CD4-positive, alpha-beta T cell (primary cell): ENCODE data around the gene TGOLN2. TPM values are rescaled to one million over a fixed set of nuclear protein-coding genes. Genes with fewer than 3 reads are reported as not detected.
"Not testable (repeated sequence)": the region's sequence is repeated elsewhere in the genome, so short reads cannot be mapped to it uniquely, and the experiment has no call there.

Source experiments
- ATAC-seq: fragments of 200-7000 bp; cut with Tn5 transposase; one replicate; pipeline ENCODE4 v1.10.0; 2022; ENCODE audit warnings: mild to moderate bottlenecking; ENCODE audit not compliant: poor library complexity
- CTCF ChIA-PET: fragments of 350-600 bp; sonication (Branson Sonifier 250); formaldehyde crosslinking; loops from one replicate; lab custom pipeline; 2021; ENCODE audit warnings: antibody characterized with exemption, inconsistent platforms; lab: Charles Lee
- POLR2A ChIA-PET: fragments of 350-600 bp; sonication (Branson Sonifier 250); formaldehyde crosslinking; loops from one replicate; lab custom pipeline; 2021; ENCODE audit warnings: antibody characterized with exemption, inconsistent platforms; lab: Charles Lee
- DNase-seq, 14 experiments: peaks; one replicate each; pipeline ENCODE4 v3.0.0-alpha.2; 2013 to 2020; ENCODE audit warnings: mixed read lengths in 2 of 14
- H3K27ac ChIP-seq, 2 donors: one replicate each; pipeline versions ENCODE4 v1.5.1 to v1.7.0; 2013; ENCODE audit warnings: low read length in 2 of 2, low read depth in 1 of 2, mild to moderate bottlenecking in 1 of 2
- H3K27me3 ChIP-seq, 2 experiments: 1 replicate in 1 of 2; 2 replicates in 1 of 2; pipeline versions ENCODE4 v1.6.1 to v1.7.0; 2013; ENCODE audit warnings: low read length in 2 of 2, control low read depth in 1 of 2, mild to moderate bottlenecking in 1 of 2, moderate library complexity in 1 of 2; ENCODE audit not compliant: insufficient read depth in 2 of 2, control insufficient read depth in 1 of 2
- H3K36me3 ChIP-seq: one replicate; pipeline ENCODE4 v1.6.1; 2013; ENCODE audit warnings: low read length, control low read depth; ENCODE audit not compliant: insufficient read depth
- H3K4me1 ChIP-seq: one replicate; pipeline ENCODE4 v1.6.1; 2013; ENCODE audit warnings: low read length, control low read depth; ENCODE audit not compliant: insufficient read depth
- H3K4me3 ChIP-seq: one replicate; pipeline ENCODE4 v1.5.1; 2013; ENCODE audit warnings: mild to moderate bottlenecking, low read length, moderate library complexity
- H3K9me3 ChIP-seq, 2 experiments: 1 replicate in 1 of 2; 2 replicates in 1 of 2; pipeline versions ENCODE4 v1.6.1 to v1.7.0; 2013; ENCODE audit warnings: low read length in 2 of 2, mild to moderate bottlenecking in 2 of 2, control low read depth in 1 of 2, moderate library complexity in 1 of 2; ENCODE audit not compliant: control insufficient read depth in 1 of 2, insufficient read depth in 1 of 2
- H3K27ac Mint-ChIP-seq: one replicate; pipeline ENCODE4 v1.8.0; 2020; ENCODE audit warnings: mixed read lengths
- H3K27me3 Mint-ChIP-seq: one replicate; pipeline ENCODE4 v1.8.0; 2021; ENCODE audit warnings: mixed read lengths
- H3K36me3 Mint-ChIP-seq: one replicate; pipeline ENCODE4 v1.8.0; 2021; ENCODE audit warnings: low read depth, mixed read lengths
- H3K4me1 Mint-ChIP-seq: one replicate; pipeline ENCODE4 v1.8.0; 2021; ENCODE audit warnings: low read depth, mixed read lengths
- H3K4me3 Mint-ChIP-seq: one replicate; pipeline ENCODE4 v1.8.0; 2020; ENCODE audit warnings: mild to moderate bottlenecking, mixed read lengths
- H3K9me3 Mint-ChIP-seq: one replicate; pipeline ENCODE4 v1.8.0; 2020; ENCODE audit warnings: mixed read lengths
- intact Hi-C, 2 experiments: fragments of 100-400 bp; cut with DNase I in 1 of 2; cut with micrococcal nuclease in 1 of 2; formaldehyde crosslinking; loops; one replicate each; pipeline versions ENCODE4 v1.15.1 to v1.9.0; 2023 to 2025; cut with DNase I, micrococcal nuclease
- total RNA-seq, 174 experiments: library from RNA in 2 of 174; stranded (reverse) in 2 of 174; gene quantifications; one replicate each; pipeline ENCODE4 v1.2.3 and lab custom pipeline; 2021 to 2026
- TF ChIP-seq, protein P1 (sequence below): fragments of 200-600 bp; IDR thresholded peaks from one replicate; pipeline ENCODE4 v1.8.0; 2022; ENCODE audit warnings: antibody characterized with exemption, mild to moderate bottlenecking

Gene TGOLN2
- total RNA-seq, 2 experiments from 2014 or later, result 172 to 175 TPM

DNA sequence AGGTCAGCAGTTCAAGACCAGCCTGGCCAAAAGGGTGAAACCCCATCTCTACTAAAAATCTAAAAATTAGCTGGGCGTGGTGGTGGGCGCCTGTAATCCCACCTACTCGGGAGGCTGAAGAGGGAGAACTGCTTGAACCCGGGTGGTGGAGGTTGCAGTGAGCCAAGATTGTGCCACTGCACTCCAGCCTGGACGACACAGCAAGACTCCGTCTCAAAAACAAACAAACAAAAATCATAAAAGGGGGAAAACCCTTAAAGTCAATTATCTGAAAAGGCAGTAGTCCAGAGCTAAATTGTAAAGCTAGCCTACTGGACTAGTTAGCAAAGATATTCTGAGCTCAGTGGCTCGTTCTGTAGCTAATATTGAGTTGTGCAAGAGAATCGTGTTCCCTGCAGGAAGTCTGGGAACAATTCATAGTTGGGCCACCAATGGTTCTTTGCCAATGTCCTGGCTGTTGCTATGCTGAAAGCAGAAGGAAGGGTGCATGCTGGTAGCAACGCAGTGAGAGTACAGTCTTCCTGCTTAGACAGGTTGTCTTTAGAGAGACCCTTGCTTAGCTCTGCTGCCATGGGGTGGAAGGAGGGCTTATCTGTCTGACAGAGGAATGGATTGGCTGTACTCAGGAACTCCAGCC, 4.3 kb downstream of the TGOLN2 start:
- Histone ChIP-seq H3K4me3 (no peak overlapping the region), H3K27me3 (no peaks in the 10 kb centered on the region), H3K27ac (peak overlapping the region; percentile 14 to 45), H3K36me3 (peaks cover 75% of the 10 kb centered on the region), H3K9me3 (no peaks in the 10 kb centered on the region), H3K4me1 (peaks cover 73% of the 10 kb centered on the region)
- no peaks in the 10 kb centered on the region for H3K9me3 Mint-ChIP-seq
- H3K4me1 Mint-ChIP-seq, result peaks cover 95% of the 10 kb centered on the region
- ATAC-seq (no peak), DNase-seq (no peak)
- peak overlapping the region; percentile 97 for H3K27ac Mint-ChIP-seq
- POLR2A ChIA-PET, result interaction anchor here (1.0 to 2.4 kb wide), 6 partner anchors 9 to 228 kb away, joined by 3 to 18 read pairs (median 4); partner anchors contain the start of genes ELMOD3 and RETSAT
- CTCF ChIA-PET, result interaction anchor here (1.0 kb wide), 1 partner anchor 57 kb away, joined by 3 read pairs; no protein-coding TSS in a partner anchor
- H3K4me3 Mint-ChIP-seq, result peak overlapping the region; percentile 80
- H3K36me3 Mint-ChIP-seq, result peaks cover 99% of the 10 kb centered on the region
- intact Hi-C loops, result no loop called here
- H3K27me3 Mint-ChIP-seq, result no peaks in the 10 kb centered on the region
- TF ChIP-seq, protein P1, sequence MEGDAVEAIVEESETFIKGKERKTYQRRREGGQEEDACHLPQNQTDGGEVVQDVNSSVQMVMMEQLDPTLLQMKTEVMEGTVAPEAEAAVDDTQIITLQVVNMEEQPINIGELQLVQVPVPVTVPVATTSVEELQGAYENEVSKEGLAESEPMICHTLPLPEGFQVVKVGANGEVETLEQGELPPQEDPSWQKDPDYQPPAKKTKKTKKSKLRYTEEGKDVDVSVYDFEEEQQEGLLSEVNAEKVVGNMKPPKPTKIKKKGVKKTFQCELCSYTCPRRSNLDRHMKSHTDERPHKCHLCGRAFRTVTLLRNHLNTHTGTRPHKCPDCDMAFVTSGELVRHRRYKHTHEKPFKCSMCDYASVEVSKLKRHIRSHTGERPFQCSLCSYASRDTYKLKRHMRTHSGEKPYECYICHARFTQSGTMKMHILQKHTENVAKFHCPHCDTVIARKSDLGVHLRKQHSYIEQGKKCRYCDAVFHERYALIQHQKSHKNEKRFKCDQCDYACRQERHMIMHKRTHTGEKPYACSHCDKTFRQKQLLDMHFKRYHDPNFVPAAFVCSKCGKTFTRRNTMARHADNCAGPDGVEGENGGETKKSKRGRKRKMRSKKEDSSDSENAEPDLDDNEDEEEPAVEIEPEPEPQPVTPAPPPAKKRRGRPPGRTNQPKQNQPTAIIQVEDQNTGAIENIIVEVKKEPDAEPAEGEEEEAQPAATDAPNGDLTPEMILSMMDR, result no peak

GRCh38 chr2:85319796-85320195, 8.0 kb downstream of the TGOLN2 start:
- DNase-seq (no peak), ATAC-seq (no peak)
- peaks cover 67% of the 10 kb centered on the region for H3K4me1 ChIP-seq
- peaks cover 91% of the 10 kb centered on the region for H3K36me3 ChIP-seq
- peak overlapping the region; percentile 44 to 47 for H3K27ac ChIP-seq
- POLR2A ChIA-PET, result interaction anchor here (0.6 to 4.6 kb wide), 6 partner anchors 7 to 35 kb away, joined by 3 to 32 read pairs (median 6); partner anchors contain the start of genes ELMOD3, RETSAT and TGOLN2
- CTCF ChIA-PET, result interaction anchor here (1.1 to 2.7 kb wide), 2 partner anchors 10 to 19 kb away, joined by 4 to 9 read pairs; no protein-coding TSS in a partner anchor
- H3K36me3 Mint-ChIP-seq, result peaks cover 93% of the 10 kb centered on the region
- no peaks in the 10 kb centered on the region for H3K27me3 Mint-ChIP-seq
- no peaks in the 10 kb centered on the region for H3K27me3 ChIP-seq
- no peak overlapping the region for H3K4me3 ChIP-seq
- H3K9me3 ChIP-seq, result no peaks in the 10 kb centered on the region
- H3K4me1 Mint-ChIP-seq, result peaks cover 76% of the 10 kb centered on the region
- no peaks in the 10 kb centered on the region for H3K9me3 Mint-ChIP-seq
- intact Hi-C loops, result no loop called here
- H3K4me3 Mint-ChIP-seq, result peak overlapping the region; percentile 36
- H3K27ac Mint-ChIP-seq, result peak overlapping the region; percentile 77
- TF ChIP-seq, protein P1, result no peak

DNA sequence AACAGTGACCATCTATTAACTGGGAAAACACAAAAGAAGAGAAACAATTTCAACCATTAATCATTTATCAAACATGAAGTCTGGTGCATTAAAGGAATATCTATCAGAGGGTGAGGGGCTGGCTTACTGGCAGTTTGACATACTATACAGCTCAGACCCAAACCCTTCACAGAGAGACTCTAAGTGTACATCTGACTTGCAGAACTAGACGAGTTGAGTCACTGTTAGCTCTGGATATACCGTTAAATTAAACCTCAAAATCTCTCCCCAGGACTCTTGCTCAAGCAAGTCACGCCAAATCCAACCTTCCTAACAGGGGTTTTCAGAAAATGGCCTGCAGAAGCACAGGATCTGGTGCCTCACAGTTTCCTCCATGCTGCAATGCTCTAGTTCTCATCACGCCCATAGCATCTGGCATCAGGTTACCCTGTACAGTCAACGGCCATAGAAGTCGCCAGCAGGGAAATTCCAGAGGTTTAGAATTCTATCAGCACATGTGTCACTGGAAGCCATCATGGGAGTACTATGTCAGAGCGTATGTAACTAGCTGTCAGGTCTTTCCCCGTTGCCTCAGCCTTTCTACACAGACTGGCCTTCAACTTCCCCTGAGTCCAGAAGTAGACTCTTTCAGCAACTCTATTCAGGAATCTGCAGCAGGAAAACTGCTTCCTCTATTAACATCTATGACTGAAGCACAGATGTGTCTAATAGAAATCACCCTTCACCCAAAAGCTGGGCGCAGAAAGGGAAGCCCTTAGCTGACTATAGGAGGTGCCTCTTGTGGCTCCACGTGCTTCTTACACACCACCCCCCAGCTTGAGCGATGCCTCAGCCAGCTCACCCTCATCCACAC, 9.3 kb downstream of the TGOLN2 start:
- Mint-ChIP-seq H3K27me3 (no peaks in the 10 kb centered on the region), H3K27ac (peak overlapping the region; percentile 77), H3K36me3 (peaks cover 90% of the 10 kb centered on the region), H3K4me3 (peak overlapping the region; percentile 62), H3K9me3 (no peaks in the 10 kb centered on the region), H3K4me1 (peaks cover 68% of the 10 kb centered on the region)
- ChIA-PET CTCF (interaction anchor here (0.6 to 2.7 kb wide), 2 partner anchors 9 to 1481 kb away, joined by 3 to 9 read pairs; no protein-coding TSS in a partner anchor), POLR2A (interaction anchor here (1.1 to 4.6 kb wide), 5 partner anchors 9 to 36 kb away, joined by 4 to 32 read pairs (median 8); partner anchors contain the start of genes ELMOD3, RETSAT and TGOLN2)
- peak overlapping the region in 1 of 2 donors; percentile 52 for H3K27ac ChIP-seq
- H3K27me3 ChIP-seq, result no peaks in the 10 kb centered on the region
- no peak overlapping the region for H3K4me3 ChIP-seq
- TF ChIP-seq, protein P1, result no peak
- no peaks in the 10 kb centered on the region for H3K9me3 ChIP-seq
- DNase-seq (peak in 2 of 14 experiments; percentile 57 to 74), ATAC-seq (peak; percentile 55)
- intact Hi-C loops, result no loop called here
- H3K36me3 ChIP-seq, result peaks cover 85% of the 10 kb centered on the region
- H3K4me1 ChIP-seq, result peaks cover 54% of the 10 kb centered on the region

GRCh38 chr2:85315921-85316320, 11.9 kb downstream of the TGOLN2 start:
- H3K4me3 ChIP-seq, H3K27me3 Mint-ChIP-seq, H3K9me3 ChIP-seq, H3K4me3 Mint-ChIP-seq, H3K27ac ChIP-seq, H3K9me3 Mint-ChIP-seq, H3K27me3 ChIP-seq, CTCF ChIA-PET, POLR2A ChIA-PET, H3K27ac Mint-ChIP-seq, ATAC-seq, DNase-seq: not testable (repeated sequence)
- peaks cover 33% of the 10 kb centered on the region for H3K4me1 ChIP-seq
- peaks cover 43% of the 10 kb centered on the region for H3K4me1 Mint-ChIP-seq
- H3K36me3 ChIP-seq, result peaks cover 60% of the 10 kb centered on the region
- intact Hi-C loops, result loop anchor here in 1 of 2 experiments (1.0 kb wide), 1 partner anchor 27 kb away; no protein-coding TSS in a partner anchor
- peaks cover 69% of the 10 kb centered on the region for H3K36me3 Mint-ChIP-seq
